Ishikawa (cell line): Measurements from ENCODE around the gene ATP13A1.

Experiments
- EGR1 ChIP-seq: IDR thresholded peaks from 2 replicates; pipeline ENCODE4 v1.6.1; 2012
- EP300 ChIP-seq: IDR thresholded peaks from 2 replicates; pipeline ENCODE4 v1.6.1; 2012; ENCODE audit warnings: borderline replicate concordance
- FOXM1 ChIP-seq: IDR thresholded peaks from 2 replicates; pipeline ENCODE4 v1.6.1; 2012; ENCODE audit warnings: low read depth, borderline replicate concordance
- RAD21 ChIP-seq: IDR thresholded peaks from 2 replicates; pipeline ENCODE4 v1.6.1; 2012; ENCODE audit warnings: low read depth
- REST ChIP-seq: IDR thresholded peaks from 2 replicates; pipeline ENCODE4 v1.6.1; 2012; ENCODE audit warnings: low read depth, mild to moderate bottlenecking

DNA sequence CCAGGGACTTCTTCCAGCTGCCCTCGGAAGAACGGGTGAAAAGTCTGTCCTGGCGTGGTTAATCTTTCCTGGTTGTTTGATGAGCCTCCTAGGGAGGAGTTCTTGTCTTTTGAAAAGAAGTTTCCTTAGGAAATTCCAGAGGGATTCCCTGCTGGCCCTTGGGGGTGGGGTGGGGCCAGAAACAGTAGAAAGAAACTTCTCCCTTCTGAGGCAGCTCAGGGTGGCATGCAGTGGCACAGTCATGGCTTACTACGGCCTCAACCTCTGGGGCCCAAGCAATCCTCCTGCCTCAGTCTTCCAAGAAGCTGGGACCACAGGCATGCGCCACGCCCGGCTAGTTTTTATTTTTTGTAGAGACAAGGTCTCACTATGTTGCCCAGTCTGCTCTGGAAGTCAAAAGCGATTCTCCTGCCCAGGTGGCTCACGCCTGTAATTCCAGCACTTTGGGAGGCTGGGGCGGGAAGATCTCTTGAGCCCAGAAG is 6.6 kb upstream of the ATP13A1 start:
- TF ChIP-seq REST (no peak), EP300 (no peak), RAD21 (no peak), EGR1 (no peak), FOXM1 (no peak)
